HG02588 (cell line): ENCODE data around the gene ORC3.
"Not testable (repeated sequence)": the region's sequence is repeated elsewhere in the genome, so short reads cannot be mapped to it uniquely, and the experiment has no call there.

ENCODE experiments used
- ATAC-seq: cut with Tn5 transposase; IDR thresholded peaks from one replicate; pipeline ENCODE4 v1.9.1; 2021; ENCODE audit warnings: mild to moderate bottlenecking, moderate library complexity; ENCODE audit not compliant: unreplicated experiment

Gene ORC3

DNA sequence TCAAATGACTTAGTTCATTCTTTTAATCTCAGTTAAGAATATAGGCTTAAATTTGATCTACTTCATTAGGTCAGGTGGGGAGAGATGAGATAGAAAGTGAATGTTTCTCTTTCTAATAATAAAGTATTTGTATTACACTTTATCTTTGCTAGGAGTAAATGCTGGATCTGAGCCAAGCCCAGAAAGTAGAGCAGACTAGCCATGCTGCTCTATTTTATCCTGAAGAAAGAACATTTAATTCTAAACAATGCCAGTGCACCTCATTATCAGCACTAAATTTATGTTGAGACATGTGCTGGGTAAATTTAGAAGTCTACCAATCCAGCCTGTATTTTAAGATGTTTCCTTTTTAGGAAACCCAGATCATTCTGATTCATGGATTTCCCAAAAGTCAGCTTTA, 68.6 kb downstream of the ORC3 start:
- ATAC-seq: no peak

GRCh38 chr6:87660226-87660911, 70.4 kb downstream of the ORC3 start:
- ATAC-seq: no peak

- no peak for ATAC-seq
Measured at GRCh38 chr6:87661016-87661415, 71.1 kb downstream of the ORC3 start.

DNA sequence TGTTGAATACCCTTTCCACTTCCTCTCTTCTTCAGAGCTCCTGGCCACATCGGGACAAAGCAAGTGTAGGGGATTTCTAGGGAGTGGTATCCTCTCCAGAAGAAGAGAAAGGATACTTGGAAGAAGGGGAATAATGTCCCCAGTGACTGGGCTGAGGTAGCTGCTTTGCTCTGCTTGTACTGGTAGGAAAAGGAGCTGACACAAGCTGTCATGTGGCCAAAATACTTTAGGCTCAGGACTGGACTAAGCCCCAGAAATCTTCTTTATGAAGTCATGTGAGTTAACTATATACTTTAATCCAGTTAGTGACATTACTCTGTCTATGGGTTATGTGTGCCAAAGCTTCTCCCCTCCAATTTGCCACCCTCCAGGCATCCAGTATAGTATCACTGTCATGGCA, 71.6 kb downstream of the ORC3 start:
- ATAC-seq: no peak

GRCh38 chr6:87663434-87663833, 73.5 kb downstream of the ORC3 start:
- ATAC-seq: no peak

DNA sequence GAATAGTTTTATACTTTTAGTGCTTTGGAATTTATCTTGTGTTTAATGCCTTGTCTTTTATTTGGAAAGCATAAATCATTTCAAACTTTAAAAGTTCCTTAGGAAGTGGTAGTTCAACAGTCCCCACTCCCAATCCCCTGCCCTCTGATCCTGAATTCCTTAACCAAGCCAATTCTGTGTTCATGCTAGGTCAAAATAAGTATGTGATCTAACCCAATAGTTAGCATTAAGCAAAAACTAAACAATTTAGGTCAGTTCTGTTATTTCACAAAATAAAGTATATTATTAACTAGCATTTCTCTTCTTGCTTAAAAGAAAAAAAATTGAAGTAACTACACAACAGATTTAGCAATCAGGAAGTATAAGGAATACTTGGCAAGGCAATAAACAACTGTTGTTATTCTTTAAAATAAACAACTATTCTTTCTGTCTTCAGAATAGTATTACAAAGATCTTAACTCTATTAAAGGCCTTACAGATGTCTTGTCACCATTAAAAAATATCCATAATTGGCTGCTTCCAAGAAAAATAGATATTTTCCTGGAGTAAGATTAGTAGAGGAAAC, 75.1 kb downstream of the ORC3 start:
- ATAC-seq: no peak

- no peak for ATAC-seq
Measured at GRCh38 chr6:87667032-87667431, 77.1 kb downstream of the ORC3 start.

DNA sequence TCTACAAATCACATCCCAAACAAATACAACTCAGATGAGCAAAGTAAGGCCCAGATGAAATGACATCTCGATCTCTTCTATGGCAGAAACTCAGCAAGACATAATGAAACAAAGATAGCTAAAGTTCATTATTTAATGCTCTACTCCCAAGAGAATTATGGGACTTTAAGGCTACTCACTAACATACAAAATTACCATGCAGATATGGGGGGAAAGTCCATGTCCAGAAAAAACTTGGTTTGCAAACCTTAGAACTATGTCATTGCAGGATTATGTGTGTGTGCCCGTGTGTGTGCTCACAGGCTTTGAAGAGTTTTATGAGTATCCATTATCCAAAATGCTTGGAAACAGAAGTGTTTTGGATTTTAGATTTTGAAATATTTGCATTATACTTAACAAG, 78.1 kb downstream of the ORC3 start:
- ATAC-seq: no peak

DNA sequence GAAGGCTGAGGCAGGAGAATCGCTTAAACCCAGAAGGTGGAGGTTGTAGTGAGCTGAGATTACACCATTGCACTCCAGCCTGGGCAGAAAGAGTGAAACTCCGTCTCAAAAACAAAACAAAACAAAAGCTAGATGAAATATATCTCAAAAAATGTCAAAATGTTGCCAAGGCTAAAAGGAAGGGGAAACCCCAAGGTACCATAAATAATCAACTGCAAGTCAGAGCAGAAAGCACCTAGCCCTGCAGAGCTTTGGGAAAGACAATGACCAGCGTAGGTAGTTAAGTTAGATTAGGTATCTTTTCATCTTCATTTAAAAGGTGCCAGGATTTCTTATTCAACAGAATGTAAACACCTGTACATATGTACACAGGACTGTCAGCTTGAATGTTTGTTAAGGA, 79.1 kb downstream of the ORC3 start:
- peak; percentile 53 for ATAC-seq

GRCh38 chr6:87670707-87671106, 80.8 kb downstream of the ORC3 start:
- ATAC-seq: no peak

GRCh38 chr6:87671555-87672029, 81.7 kb downstream of the ORC3 start:
- no peak for ATAC-seq

- ATAC-seq: no peak
Measured at GRCh38 chr6:87672641-87673040, 82.7 kb downstream of the ORC3 start.

DNA sequence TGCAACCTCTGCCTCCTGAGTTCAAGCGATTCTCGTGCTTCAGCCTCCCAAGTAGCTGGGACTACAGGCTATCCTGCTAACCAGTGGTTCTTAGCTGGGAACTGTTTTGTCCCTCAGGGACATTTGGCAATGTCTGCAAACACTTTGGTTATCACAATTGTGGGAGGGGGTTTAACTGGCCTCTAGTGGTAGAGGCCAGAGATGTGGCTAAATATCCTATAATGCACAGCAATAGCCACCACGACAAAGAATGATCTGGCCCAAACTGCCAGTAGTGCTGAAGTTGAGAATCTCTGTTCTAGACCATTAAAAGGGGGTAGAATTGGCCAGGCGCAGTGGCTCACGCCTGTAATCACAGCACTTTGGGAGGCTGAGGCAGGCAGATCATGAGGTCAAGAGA, 83.3 kb downstream of the ORC3 start:
- no peak for ATAC-seq

DNA sequence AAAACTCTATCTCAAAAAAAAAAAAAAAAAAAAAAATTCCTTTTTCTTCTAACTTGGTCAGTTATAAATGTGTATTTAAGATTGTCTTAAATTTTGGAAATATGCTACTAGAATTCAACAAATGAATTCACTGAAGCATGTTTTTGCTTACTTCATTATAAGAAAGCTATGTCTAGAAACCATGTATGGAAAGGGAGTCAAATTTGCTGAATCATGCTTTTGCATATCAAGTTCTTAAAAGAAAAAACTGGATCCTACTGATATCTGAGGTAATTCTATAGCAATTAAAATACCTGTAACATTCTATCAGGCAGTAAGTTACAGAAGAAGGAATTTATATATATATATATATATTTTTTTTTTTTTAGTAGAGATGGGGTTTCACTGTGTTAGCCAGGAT, 84.4 kb downstream of the ORC3 start:
- ATAC-seq: no peak

DNA sequence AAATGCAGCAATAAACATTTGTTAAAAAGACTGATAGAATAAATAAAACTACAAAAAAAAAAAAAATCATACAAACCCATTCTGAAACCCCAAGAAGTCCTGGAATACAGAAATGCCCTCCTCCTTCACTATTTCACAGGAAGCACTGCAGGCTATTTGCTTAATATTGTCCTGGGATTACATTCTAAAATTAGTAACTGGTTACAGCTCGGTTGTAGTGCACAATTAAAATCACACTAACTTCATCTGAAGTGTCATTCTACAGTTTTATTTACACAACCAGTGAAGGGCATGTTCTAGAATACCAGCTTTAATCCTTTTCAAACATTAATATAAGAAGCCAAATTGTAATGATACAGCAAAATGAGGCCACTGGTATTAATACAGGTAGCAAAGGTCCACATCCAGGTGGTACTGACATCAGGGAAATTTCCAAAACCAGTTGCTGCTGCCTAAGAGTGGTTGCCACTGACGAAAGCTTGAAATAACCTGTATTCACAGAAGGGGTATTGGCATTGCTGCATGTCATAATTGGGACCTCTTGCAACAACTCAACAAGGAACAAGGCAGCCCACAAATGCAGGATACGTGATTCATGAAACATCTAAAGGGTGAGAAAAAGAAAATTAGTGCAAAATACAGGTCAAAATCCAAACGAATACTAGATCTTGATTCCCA, 85.2 kb downstream of the ORC3 start:
- ATAC-seq: no peak

GRCh38 chr6:87682310-87682709, 92.4 kb downstream of the ORC3 start:
- ATAC-seq: no peak

- ATAC-seq: no peak
Measured at GRCh38 chr6:87683890-87684289, 94.0 kb downstream of the ORC3 start.

DNA sequence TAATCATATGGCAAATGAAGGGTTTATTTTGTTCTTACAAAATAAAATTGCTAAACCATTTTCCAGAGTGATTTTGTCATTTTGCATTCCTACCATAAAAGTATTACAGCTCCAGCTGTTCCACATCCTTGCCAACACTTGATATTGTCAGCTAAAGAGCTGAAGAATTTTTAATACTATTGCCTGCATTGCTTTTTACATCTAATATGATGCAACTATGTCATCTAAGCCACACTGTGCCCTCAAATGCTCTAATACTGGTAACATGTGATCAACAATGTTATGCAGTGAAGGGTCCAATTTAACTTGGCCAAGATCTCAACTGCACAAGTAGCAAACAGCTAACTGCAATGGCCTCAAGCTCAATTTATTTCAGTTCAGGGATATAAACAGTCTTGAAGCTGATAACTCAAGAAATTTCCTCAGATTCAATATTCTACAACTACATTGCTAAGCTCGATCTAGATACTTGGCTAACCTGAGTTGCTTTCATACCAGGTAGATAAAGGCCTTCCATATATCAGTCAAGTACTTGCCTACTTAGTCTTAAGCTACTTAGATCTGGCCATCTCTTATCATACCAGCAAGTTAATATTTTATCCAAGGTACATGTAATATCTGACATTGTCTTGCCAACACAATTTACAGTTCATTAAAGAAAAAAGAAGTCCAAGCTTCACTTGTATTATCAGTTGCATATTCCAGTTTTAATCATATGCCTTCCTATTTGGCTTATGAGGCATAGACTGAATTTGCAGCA, 95.1 kb downstream of the ORC3 start:
- no peak for ATAC-seq

DNA sequence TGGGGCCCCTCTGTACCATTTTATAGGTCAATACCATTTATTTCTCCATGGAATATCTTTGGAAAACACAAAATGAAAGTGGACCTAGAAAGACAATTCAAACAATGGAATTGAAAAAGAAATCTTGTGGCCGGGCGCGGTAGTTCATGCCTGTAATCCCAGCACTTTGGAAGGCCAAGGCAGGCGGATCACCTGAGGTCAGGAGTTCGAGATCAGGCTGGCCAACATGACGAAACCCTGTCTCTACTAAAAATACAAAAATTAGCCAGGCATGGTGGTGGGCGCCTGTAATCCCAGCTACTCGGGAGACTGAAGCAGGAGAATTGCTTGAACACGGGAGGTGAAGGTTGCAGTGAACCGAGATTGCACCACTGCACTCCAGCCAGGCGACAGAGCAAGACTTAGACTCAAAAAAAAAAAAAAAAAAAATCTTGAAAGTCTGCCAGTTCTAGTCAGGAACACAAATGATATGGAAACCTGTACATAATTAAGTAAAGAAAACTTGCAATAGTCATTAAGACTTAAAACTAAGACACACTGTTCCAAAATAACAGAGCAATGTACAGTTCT, 96.8 kb downstream of the ORC3 start:
- ATAC-seq: not testable (repeated sequence)

DNA sequence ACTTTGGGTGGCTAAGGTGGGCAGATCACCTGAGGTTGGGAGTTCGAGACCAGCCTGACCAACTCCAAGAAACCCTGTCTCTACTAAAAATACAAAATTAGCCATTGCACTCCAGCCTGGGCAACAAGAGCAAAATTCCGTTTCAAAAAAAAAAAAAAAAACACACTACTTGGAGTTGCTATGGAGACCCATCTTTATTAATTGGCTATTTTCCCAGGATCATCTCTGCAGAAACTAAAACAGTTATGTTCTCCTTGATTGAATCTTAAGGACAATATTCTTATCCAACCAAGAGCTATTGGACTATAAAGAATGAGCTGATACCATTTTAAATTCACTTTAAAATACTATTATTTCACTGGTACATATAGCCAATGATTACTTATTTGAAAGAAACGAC, 97.4 kb downstream of the ORC3 start:
- ATAC-seq: no peak

GRCh38 chr6:87687893-87688292, 98.0 kb downstream of the ORC3 start:
- ATAC-seq: not testable (repeated sequence)
